T-helper 17 cell (primary cell): ENCODE data around the gene STX18. TPM values are rescaled to one million over a fixed set of nuclear protein-coding genes. Genes with fewer than 3 reads are reported as not detected.
A peak's percentile ranks its signal among the peaks of the same experiment; 100 is the strongest.

Source experiments
- ATAC-seq: fragments of 150-1000 bp; cut with Tn5 transposase; 2 replicates; pipeline ENCODE4 v1.10.0; 2021; ENCODE audit warnings: mild to moderate bottlenecking, moderate library complexity
- DNase-seq, 3 donors: peaks; one replicate each; pipeline versions ENCODE4 v3.0.0 to v3.0.0-alpha.2; 2020 to 2021
- H3K9me3 ChIP-seq: one replicate; pipeline ENCODE4 v1.7.0; 2013; ENCODE audit warnings: low read length, mild to moderate bottlenecking; ENCODE audit not compliant: control insufficient read depth, poor library complexity, severe bottlenecking
- H3K27ac Mint-ChIP-seq: one replicate; pipeline ENCODE4 v1.8.0; 2022; ENCODE audit warnings: mild to moderate bottlenecking, moderate library complexity, mixed read lengths
- H3K27me3 Mint-ChIP-seq: one replicate; pipeline ENCODE4 v1.8.0; 2022; ENCODE audit warnings: mixed read lengths
- H3K36me3 Mint-ChIP-seq: one replicate; pipeline ENCODE4 v1.8.0; 2022; ENCODE audit warnings: low read depth, mixed read lengths
- H3K4me1 Mint-ChIP-seq: one replicate; pipeline ENCODE4 v1.8.0; 2022; ENCODE audit warnings: mild to moderate bottlenecking, mixed read lengths
- H3K4me3 Mint-ChIP-seq: one replicate; pipeline ENCODE4 v1.8.0; 2022; ENCODE audit warnings: mild to moderate bottlenecking, moderate library complexity, mixed read lengths
- total RNA-seq, 4 donors: library from RNA in 2 of 4; stranded (reverse) in 2 of 4; gene quantifications; one replicate each; pipeline ENCODE4 v1.2.3 and lab custom pipeline; 2022 to 2026

Gene STX18
- total RNA-seq, 2 donors from 2014 or later, result 21.7 to 27.8 TPM

- Mint-ChIP-seq H3K36me3 (peaks cover 5% of the 10 kb centered on the region), H3K4me1 (peaks cover 50% of the 10 kb centered on the region), H3K4me3 (peak overlapping the region; percentile 98), H3K27me3 (no peaks in the 10 kb centered on the region), H3K27ac (peak overlapping the region; percentile 96)
- DNase-seq (no peak), ATAC-seq (no peak)
- H3K9me3 ChIP-seq, result no peaks in the 10 kb centered on the region
Observed at GRCh38 chr4:4542774-4543485, 1.1 kb upstream of the STX18 start.

DNA sequence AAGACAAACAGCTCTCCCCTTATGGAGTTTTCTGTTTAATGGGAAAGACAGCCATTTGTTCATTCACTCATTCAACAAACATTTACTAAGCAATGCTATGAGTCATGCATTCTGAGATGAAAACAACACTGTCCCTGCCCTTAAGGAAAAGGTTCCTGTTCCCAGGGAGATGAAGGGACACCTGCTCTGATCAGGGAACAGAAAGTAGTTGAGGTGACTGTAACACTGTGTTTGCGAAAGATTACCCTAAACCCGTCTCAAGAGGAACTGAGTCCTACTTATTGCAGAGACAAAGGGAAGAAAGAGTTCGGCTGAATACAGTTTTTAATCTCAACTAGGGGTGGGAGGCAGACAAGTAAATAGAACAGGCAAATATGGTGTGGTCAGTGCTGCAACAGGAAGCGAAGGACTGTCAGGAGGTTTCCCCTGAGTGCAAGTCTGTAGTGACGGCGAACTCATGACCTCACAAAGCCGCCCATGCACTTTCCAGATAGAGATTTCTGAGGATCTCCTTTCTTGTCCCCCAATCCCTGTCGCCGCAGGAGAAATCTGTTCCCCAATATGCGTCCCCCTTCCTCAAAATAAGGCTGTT, 712 bp downstream of the STX18 start:
- DNase-seq, result no peak
- no peaks in the 10 kb centered on the region for H3K9me3 ChIP-seq
- H3K4me1 Mint-ChIP-seq, result peaks cover 51% of the 10 kb centered on the region
- no peaks in the 10 kb centered on the region for H3K36me3 Mint-ChIP-seq
- ATAC-seq, result no peak
- no peaks in the 10 kb centered on the region for H3K27me3 Mint-ChIP-seq
- H3K4me3 Mint-ChIP-seq, result peak overlapping the region; percentile 98
- peak overlapping the region; percentile 96 for H3K27ac Mint-ChIP-seq

- H3K9me3 ChIP-seq, result no peaks in the 10 kb centered on the region
- no peak overlapping the region for H3K4me3 Mint-ChIP-seq
- no peaks in the 10 kb centered on the region for H3K27me3 Mint-ChIP-seq
- ATAC-seq (no peak), DNase-seq (no peak)
- H3K36me3 Mint-ChIP-seq, result peaks cover under 1% of the 10 kb centered on the region
- peaks cover 58% of the 10 kb centered on the region for H3K4me1 Mint-ChIP-seq
- peak overlapping the region; percentile 29 for H3K27ac Mint-ChIP-seq
Observed at GRCh38 chr4:4539481-4539880, 2.4 kb downstream of the STX18 start.

- peaks cover 40% of the 10 kb centered on the region for H3K4me1 Mint-ChIP-seq
- peak overlapping the region; percentile 41 for H3K27ac Mint-ChIP-seq
- DNase-seq, result no peak
- H3K27me3 Mint-ChIP-seq, result no peaks in the 10 kb centered on the region
- H3K9me3 ChIP-seq, result no peaks in the 10 kb centered on the region
- H3K36me3 Mint-ChIP-seq, result peaks cover 2% of the 10 kb centered on the region
- H3K4me3 Mint-ChIP-seq, result no peak overlapping the region
- no peak for ATAC-seq
Observed at GRCh38 chr4:4535590-4535989, 6.3 kb downstream of the STX18 start.

- DNase-seq (no peak), ATAC-seq (no peak)
- no peak overlapping the region for H3K4me3 Mint-ChIP-seq
- H3K27me3 Mint-ChIP-seq, result no peaks in the 10 kb centered on the region
- peaks cover 31% of the 10 kb centered on the region for H3K4me1 Mint-ChIP-seq
- no peaks in the 10 kb centered on the region for H3K9me3 ChIP-seq
- H3K36me3 Mint-ChIP-seq, result peaks cover 2% of the 10 kb centered on the region
- no peak overlapping the region for H3K27ac Mint-ChIP-seq
Observed at GRCh38 chr4:4534515-4535145, 7.2 kb downstream of the STX18 start.

DNA sequence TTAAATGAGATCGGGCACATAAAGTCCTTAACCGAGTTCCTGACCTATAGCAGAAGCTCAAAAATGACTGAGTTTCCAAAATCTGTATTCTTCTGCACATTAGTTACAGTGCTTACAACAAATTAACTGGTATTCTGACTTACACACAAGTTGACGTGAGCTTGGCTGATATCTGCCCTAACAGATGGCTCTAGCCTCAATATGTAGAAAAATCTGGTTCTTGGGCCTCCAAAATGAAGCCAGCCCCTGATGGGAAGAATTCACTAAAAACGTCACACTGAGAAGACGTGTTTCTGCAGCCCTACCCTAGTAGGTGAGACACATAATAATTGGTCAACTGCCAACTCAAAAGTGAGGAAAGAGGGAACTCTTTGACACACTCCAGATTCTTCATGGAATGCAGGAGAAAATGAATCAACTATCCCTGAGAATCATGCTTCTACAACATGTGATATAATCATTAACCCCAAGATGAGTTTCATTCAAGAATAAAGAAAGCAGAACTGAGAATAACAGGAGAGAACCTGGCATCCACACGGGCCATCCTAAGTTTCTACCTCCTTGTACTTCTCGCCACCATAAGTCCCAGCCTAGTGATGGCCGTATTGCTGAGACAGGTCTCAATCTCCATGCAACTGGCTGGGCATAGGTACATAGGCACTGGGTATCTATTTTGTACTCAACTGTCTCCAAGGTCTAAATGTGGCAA, 8.2 kb downstream of the STX18 start:
- Mint-ChIP-seq H3K27me3 (no peaks in the 10 kb centered on the region), H3K27ac (no peak overlapping the region), H3K4me1 (peaks cover 28% of the 10 kb centered on the region), H3K4me3 (no peak overlapping the region), H3K36me3 (peaks cover 2% of the 10 kb centered on the region)
- no peaks in the 10 kb centered on the region for H3K9me3 ChIP-seq
- ATAC-seq (no peak), DNase-seq (no peak)

GRCh38 chr4:4532371-4533154, 9.3 kb downstream of the STX18 start:
- H3K4me3 Mint-ChIP-seq, result no peak overlapping the region
- H3K27ac Mint-ChIP-seq, result no peak overlapping the region
- no peak for ATAC-seq
- peaks cover 2% of the 10 kb centered on the region for H3K36me3 Mint-ChIP-seq
- H3K27me3 Mint-ChIP-seq, result no peaks in the 10 kb centered on the region
- DNase-seq, result no peak
- H3K4me1 Mint-ChIP-seq, result peaks cover 24% of the 10 kb centered on the region
- no peaks in the 10 kb centered on the region for H3K9me3 ChIP-seq

- Mint-ChIP-seq H3K4me3 (no peak overlapping the region), H3K27ac (no peak overlapping the region), H3K4me1 (peaks cover 26% of the 10 kb centered on the region), H3K27me3 (no peaks in the 10 kb centered on the region), H3K36me3 (peaks cover 6% of the 10 kb centered on the region)
- DNase-seq (no peak), ATAC-seq (no peak)
- no peaks in the 10 kb centered on the region for H3K9me3 ChIP-seq
Observed at GRCh38 chr4:4529392-4529791, 12.5 kb downstream of the STX18 start.

DNA sequence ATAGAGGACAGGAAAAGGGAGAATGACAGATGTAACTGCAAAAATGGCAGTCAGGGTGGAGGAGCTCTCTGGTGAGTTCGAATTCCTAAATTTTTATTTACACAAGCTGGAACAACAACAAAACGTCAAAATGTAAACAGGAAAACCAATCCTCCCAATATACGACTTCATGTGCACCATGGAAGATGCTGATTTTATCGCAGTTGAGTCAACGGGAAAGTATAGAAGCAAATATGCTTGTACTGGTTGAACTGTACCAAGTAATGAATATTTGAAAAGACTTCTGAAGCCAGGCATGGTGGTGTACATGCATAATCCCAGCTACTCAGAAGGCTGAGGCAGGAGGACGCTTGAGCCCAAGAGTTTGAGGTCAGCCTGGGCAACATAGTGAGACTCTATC, 15.4 kb downstream of the STX18 start:
- peak overlapping the region; percentile 93 for H3K27ac Mint-ChIP-seq

GRCh38 chr4:4524364-4524763, 17.5 kb downstream of the STX18 start:
- peak; percentile 99 for ATAC-seq
- Mint-ChIP-seq H3K27me3 (no peaks in the 10 kb centered on the region), H3K27ac (peak overlapping the region; percentile 93), H3K4me1 (peaks cover 42% of the 10 kb centered on the region), H3K4me3 (peak overlapping the region; percentile 71), H3K36me3 (peaks cover 8% of the 10 kb centered on the region)
- no peaks in the 10 kb centered on the region for H3K9me3 ChIP-seq
- no peak for DNase-seq

More for the DNA sequence above, 15.4 kb downstream of the STX18 start:
- peaks cover 8% of the 10 kb centered on the region for H3K36me3 Mint-ChIP-seq
- DNase-seq (no peak), ATAC-seq (no peak)
- H3K4me1 Mint-ChIP-seq, result peaks cover 35% of the 10 kb centered on the region
- no peak overlapping the region for H3K4me3 Mint-ChIP-seq
- no peaks in the 10 kb centered on the region for H3K27me3 Mint-ChIP-seq
- no peaks in the 10 kb centered on the region for H3K9me3 ChIP-seq

DNA sequence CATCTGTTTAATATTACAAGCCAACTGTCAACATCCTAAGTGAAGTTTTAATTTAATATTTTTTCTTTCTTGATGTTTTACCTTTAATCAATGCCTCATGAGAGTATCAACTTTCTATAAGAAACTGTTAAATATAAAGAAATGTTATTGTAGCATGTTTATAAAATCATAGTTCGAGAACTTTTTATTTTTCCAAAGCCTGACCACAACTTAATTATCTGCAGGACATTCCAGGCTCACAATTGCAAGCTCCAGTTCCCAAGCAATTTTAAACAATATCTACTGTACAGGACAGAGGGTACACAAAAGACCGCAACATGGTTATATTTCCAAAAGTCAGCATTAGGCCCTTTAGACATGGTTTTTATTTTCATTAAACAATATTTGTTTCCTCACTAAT, 20.1 kb downstream of the STX18 start:
- H3K9me3 ChIP-seq, result no peaks in the 10 kb centered on the region
- peaks cover 37% of the 10 kb centered on the region for H3K4me1 Mint-ChIP-seq
- DNase-seq, result no peak
- no peak for ATAC-seq
- no peak overlapping the region for H3K4me3 Mint-ChIP-seq
- no peaks in the 10 kb centered on the region for H3K27me3 Mint-ChIP-seq
- peaks cover 8% of the 10 kb centered on the region for H3K36me3 Mint-ChIP-seq
- no peak overlapping the region for H3K27ac Mint-ChIP-seq

DNA sequence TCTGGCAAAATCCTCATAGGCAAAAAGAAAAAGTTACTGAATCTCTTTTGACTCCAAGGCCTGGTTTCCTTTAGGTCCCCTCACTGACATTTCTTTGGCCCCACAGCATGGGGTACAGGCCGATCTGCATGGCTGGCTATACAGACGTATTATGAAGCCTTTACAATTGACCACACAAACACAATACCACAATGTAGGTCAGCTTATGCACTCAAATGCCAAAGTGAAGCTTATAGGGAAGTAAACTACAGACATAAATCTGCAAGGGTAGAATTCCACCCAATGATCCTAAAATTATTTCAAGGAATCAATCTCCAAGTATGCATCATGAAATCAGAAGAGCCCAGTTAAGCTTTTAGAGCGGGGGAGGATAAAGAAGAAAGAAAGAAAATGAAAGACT, 20.7 kb downstream of the STX18 start:
- H3K27me3 Mint-ChIP-seq, result no peaks in the 10 kb centered on the region
- H3K4me3 Mint-ChIP-seq, result no peak overlapping the region

More for the DNA sequence above, 20.7 kb downstream of the STX18 start:
- peaks cover 35% of the 10 kb centered on the region for H3K4me1 Mint-ChIP-seq
- no peaks in the 10 kb centered on the region for H3K9me3 ChIP-seq
- ATAC-seq (no peak), DNase-seq (no peak)
- peak overlapping the region; percentile 69 for H3K27ac Mint-ChIP-seq
- H3K36me3 Mint-ChIP-seq, result peaks cover 6% of the 10 kb centered on the region
